ENCODE data around the gene AVPR1B. TPM values are rescaled to one million over a fixed set of nuclear protein-coding genes. Genes with fewer than 3 reads are reported as not detected.

The AVPR1B gene
- total RNA-seq, 1 experiment from 2014 or later: 0.22 TPM

GRCh38 chr1:206128196-206128595, 11.0 kb upstream of the AVPR1B start:
- no peak overlapping the region for H3K9ac ChIP-seq (ENCODE audit: low read length)
- ATAC-seq (peak; percentile 53), DNase-seq (peak; percentile 65)
- 0 out of 2 replicates have a peak, but pooled peaks cover 5% of the 10 kb centered on the region for H3K4me1 ChIP-seq (ENCODE audit: insufficient read depth, low read length)
- no peak for TF ChIP-seq EZH2 (IDR thresholded peaks at IDR 0.05; ENCODE audit: low read length, unreplicated experiment)
- TF ChIP-seq CTCF (conservative IDR thresholded peaks at IDR 0.05; ENCODE audit: low read depth, low read length): no peak
- no peak for TF ChIP-seq EZH2phosphoT487 (IDR thresholded peaks at IDR 0.05; ENCODE audit: borderline replicate concordance, low read length)
- no peaks in the 10 kb centered on the region for H4K20me1 ChIP-seq (ENCODE audit: low read length)
- ChIA-PET POLR2A (ENCODE audit: unreplicated experiment) (no interaction called here), CTCF (no interaction called here)
- H3K9me2 ChIP-seq (replicated peaks; ENCODE audit: low read length): no peaks in the 10 kb centered on the region
- H3K36me3 ChIP-seq (ENCODE audit: low read depth, low read length): 0 out of 2 replicates have a peak, but pooled peaks cover 3% of the 10 kb centered on the region
- intact Hi-C loops (cut with micrococcal nuclease): no loop called here
- no peak overlapping the region for H2AFZ ChIP-seq (ENCODE audit: low read length)
- no peak overlapping the region for H3K4me3 ChIP-seq (ENCODE audit: low read length)
- H3K9me3 ChIP-seq (ENCODE audit: low read length): no peaks in the 10 kb centered on the region
- no TSS peak for BruUV-seq (replicated peaks)
- peaks cover 23% of the 10 kb centered on the region for H3K27me3 ChIP-seq (ENCODE audit: low read length)
- no peaks in the 10 kb centered on the region for H3K79me2 ChIP-seq (ENCODE audit: low read length)
- H3K27ac ChIP-seq (ENCODE audit: low read length): no peak overlapping the region
- H3F3A ChIP-seq (ENCODE audit: low read length, unreplicated experiment): no peaks in the 10 kb centered on the region
- H3K4me2 ChIP-seq (ENCODE audit: low read length): no peak overlapping the region

- Histone ChIP-seq H3K27ac (ENCODE audit: low read length) (no peak overlapping the region), H3K4me2 (ENCODE audit: low read length) (no peak overlapping the region), H3K9me2 (replicated peaks; ENCODE audit: low read length) (no peaks in the 10 kb centered on the region), H4K20me1 (ENCODE audit: low read length) (no peaks in the 10 kb centered on the region), H3K27me3 (ENCODE audit: low read length) (peaks cover 23% of the 10 kb centered on the region), H3K79me2 (ENCODE audit: low read length) (no peaks in the 10 kb centered on the region), H3K4me3 (ENCODE audit: low read length) (no peak overlapping the region), H3F3A (ENCODE audit: low read length, unreplicated experiment) (no peaks in the 10 kb centered on the region), H3K9me3 (ENCODE audit: low read length) (no peaks in the 10 kb centered on the region), H3K36me3 (ENCODE audit: low read depth, low read length) (0 out of 2 replicates have a peak, but pooled peaks cover 3% of the 10 kb centered on the region), H3K4me1 (ENCODE audit: insufficient read depth, low read length) (0 out of 2 replicates have a peak, but pooled peaks cover 5% of the 10 kb centered on the region), H3K9ac (ENCODE audit: low read length) (no peak overlapping the region), H2AFZ (ENCODE audit: low read length) (no peak overlapping the region)
- intact Hi-C loops (cut with micrococcal nuclease): no loop called here
- ChIA-PET CTCF (no interaction called here), POLR2A (ENCODE audit: unreplicated experiment) (no interaction called here)
- no TSS peak for BruUV-seq (replicated peaks)
- DNase-seq: no peak
- no peak for ATAC-seq
- TF ChIP-seq EZH2 (IDR thresholded peaks at IDR 0.05; ENCODE audit: low read length, unreplicated experiment): no peak
- no peak for TF ChIP-seq EZH2phosphoT487 (IDR thresholded peaks at IDR 0.05; ENCODE audit: borderline replicate concordance, low read length)
- TF ChIP-seq CTCF (conservative IDR thresholded peaks at IDR 0.05; ENCODE audit: low read depth, low read length): no peak
These were observed 10.1 kb upstream of the AVPR1B start for GRCh38 chr1:206127336-206127735.

- no peak overlapping the region for H2AFZ ChIP-seq (ENCODE audit: low read length)
- H3K9me3 ChIP-seq (ENCODE audit: low read length): peaks cover 6% of the 10 kb centered on the region; the same call in 1 of the 2 replicates
- BruUV-seq (replicated peaks): no TSS peak
- ChIA-PET POLR2A (ENCODE audit: unreplicated experiment) (interaction anchor here (0.7 kb wide), 1 partner anchor 124 kb away, joined by 5 read pairs; no protein-coding TSS in a partner anchor), CTCF (no interaction called here)
- 0 out of 2 replicates have a peak, but pooled peaks cover 5% of the 10 kb centered on the region for H3K4me1 ChIP-seq (ENCODE audit: insufficient read depth, low read length)
- H3K9ac ChIP-seq (ENCODE audit: low read length): no peak overlapping the region
- no peak overlapping the region for H3K4me2 ChIP-seq (ENCODE audit: low read length)
- H3K27ac ChIP-seq (ENCODE audit: low read length): no peak overlapping the region
- H3K27me3 ChIP-seq (ENCODE audit: low read length): peaks cover 29% of the 10 kb centered on the region
- H3K9me2 ChIP-seq (replicated peaks; ENCODE audit: low read length): no peaks in the 10 kb centered on the region
- H3F3A ChIP-seq (ENCODE audit: low read length, unreplicated experiment): no peaks in the 10 kb centered on the region
- no peak for TF ChIP-seq EZH2phosphoT487 (IDR thresholded peaks at IDR 0.05; ENCODE audit: borderline replicate concordance, low read length)
- no peak for TF ChIP-seq EZH2 (IDR thresholded peaks at IDR 0.05; ENCODE audit: low read length, unreplicated experiment)
- no peak for TF ChIP-seq CTCF (conservative IDR thresholded peaks at IDR 0.05; ENCODE audit: low read depth, low read length)
- intact Hi-C loops (cut with micrococcal nuclease): no loop called here
- H3K79me2 ChIP-seq (ENCODE audit: low read length): no peaks in the 10 kb centered on the region
- DNase-seq (no peak), ATAC-seq (no peak)
- no peak overlapping the region for H3K4me3 ChIP-seq (ENCODE audit: low read length)
- H3K36me3 ChIP-seq (ENCODE audit: low read depth, low read length): peaks cover 18% of the 10 kb centered on the region
- no peaks in the 10 kb centered on the region for H4K20me1 ChIP-seq (ENCODE audit: low read length)
These were observed 8.2 kb upstream of the AVPR1B start for GRCh38 chr1:206125346-206125745.

Data from PC-3 (cell line).